ENCODE data around the gene RHOC. TPM values are rescaled to one million over a fixed set of nuclear protein-coding genes. Genes with fewer than 3 reads are reported as not detected.

The RHOC gene
- polyA plus RNA-seq, 1 of the 3 experiments (the other 2 are of a cell fraction), result 1,028 TPM

DNA sequence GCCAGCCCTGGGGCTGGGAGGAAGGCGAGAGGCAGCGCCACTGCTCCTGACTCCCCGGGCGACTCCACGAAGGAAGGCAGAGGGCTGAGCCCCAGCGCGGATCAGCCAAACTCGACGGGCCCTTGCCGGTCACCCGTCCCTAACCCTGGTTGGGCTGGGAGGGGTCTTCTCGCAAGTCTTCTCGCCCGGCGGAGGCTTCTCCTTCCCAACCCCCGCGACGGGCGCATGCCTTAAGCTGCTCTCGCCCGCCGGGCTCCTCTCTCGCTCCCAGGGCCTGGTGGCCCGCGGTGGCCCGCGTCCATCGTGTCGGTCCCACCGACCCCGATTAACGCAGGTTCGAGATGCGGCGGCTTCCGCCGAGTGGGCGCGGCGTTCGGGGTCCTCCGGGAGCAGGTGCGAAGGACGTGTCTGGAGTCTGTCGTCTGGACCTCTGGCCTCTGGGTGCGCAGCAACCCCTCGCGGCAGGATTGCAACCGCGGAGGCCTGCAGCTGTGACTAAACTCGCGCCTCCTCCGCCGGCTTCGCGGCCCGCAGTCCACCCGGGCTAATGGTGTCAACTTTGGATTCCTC lies 37.2 kb upstream of the RHOC start:
- Histone ChIP-seq H3K4me2 (no peak overlapping the region), H3K36me3 (replicated peaks in 1 of 2; ENCODE audit: control insufficient read depth in 1 of 2, insufficient read depth in 2 of 2, low read length in 1 of 2) (no peaks in the 10 kb centered on the region), H3K27ac (ENCODE audit: low read depth in 2 of 2, low read length in 1 of 2) (no peak overlapping the region), H3K4me1 (ENCODE audit: control insufficient read depth in 1 of 2, insufficient read depth in 2 of 2, low read depth in 1 of 2, low read length in 1 of 2) (no peaks in the 10 kb centered on the region), H3K9me2 (no peaks in the 10 kb centered on the region), H3K27me3 (ENCODE audit: insufficient read depth) (no peaks in the 10 kb centered on the region; the same call in 1 of the 2 replicates), H3K9me3 (no peaks in the 10 kb centered on the region), H4K20me1 (ENCODE audit: insufficient read depth) (no peaks in the 10 kb centered on the region), H2AFZ (ENCODE audit: low read depth) (no peak overlapping the region; the same call in 1 of the 2 replicates), H3K79me2 (ENCODE audit: insufficient read depth) (no peaks in the 10 kb centered on the region), H3K9ac (no peak overlapping the region), H3K4me3 (ENCODE audit: low read depth in 2 of 2, low read length in 1 of 2) (no peak overlapping the region), H3F3A (replicated peaks; ENCODE audit: insufficient read depth) (no peaks in the 10 kb centered on the region)
- TF ChIP-seq EZH2phosphoT487 (IDR thresholded peaks at IDR 0.05; ENCODE audit: borderline replicate concordance, low read depth) (no peak), GABPA (IDR thresholded peaks at IDR 0.05; ENCODE audit: low read depth) (no peak), TAF1 (IDR thresholded peaks at IDR 0.05; ENCODE audit: borderline replicate concordance, low read depth, low read length) (no peak), EP300 (IDR thresholded peaks at IDR 0.05; ENCODE audit: borderline replicate concordance in 1 of 2, low read depth in 1 of 2, low read length in 1 of 2) (no peak), TCF12 (IDR thresholded peaks at IDR 0.05) (no peak), CHD2 (IDR thresholded peaks at IDR 0.05; ENCODE audit: low read length, partially characterized antibody) (no peak), RCOR1 (IDR thresholded peaks at IDR 0.05; ENCODE audit: low read length) (no peak), YY1 (IDR thresholded peaks at IDR 0.05; ENCODE audit: low read depth) (no peak), POLR2AphosphoS5 (IDR thresholded peaks at IDR 0.05; ENCODE audit: low read depth, low read length) (no peak)
- TF ChIP-seq, protein P1, sequence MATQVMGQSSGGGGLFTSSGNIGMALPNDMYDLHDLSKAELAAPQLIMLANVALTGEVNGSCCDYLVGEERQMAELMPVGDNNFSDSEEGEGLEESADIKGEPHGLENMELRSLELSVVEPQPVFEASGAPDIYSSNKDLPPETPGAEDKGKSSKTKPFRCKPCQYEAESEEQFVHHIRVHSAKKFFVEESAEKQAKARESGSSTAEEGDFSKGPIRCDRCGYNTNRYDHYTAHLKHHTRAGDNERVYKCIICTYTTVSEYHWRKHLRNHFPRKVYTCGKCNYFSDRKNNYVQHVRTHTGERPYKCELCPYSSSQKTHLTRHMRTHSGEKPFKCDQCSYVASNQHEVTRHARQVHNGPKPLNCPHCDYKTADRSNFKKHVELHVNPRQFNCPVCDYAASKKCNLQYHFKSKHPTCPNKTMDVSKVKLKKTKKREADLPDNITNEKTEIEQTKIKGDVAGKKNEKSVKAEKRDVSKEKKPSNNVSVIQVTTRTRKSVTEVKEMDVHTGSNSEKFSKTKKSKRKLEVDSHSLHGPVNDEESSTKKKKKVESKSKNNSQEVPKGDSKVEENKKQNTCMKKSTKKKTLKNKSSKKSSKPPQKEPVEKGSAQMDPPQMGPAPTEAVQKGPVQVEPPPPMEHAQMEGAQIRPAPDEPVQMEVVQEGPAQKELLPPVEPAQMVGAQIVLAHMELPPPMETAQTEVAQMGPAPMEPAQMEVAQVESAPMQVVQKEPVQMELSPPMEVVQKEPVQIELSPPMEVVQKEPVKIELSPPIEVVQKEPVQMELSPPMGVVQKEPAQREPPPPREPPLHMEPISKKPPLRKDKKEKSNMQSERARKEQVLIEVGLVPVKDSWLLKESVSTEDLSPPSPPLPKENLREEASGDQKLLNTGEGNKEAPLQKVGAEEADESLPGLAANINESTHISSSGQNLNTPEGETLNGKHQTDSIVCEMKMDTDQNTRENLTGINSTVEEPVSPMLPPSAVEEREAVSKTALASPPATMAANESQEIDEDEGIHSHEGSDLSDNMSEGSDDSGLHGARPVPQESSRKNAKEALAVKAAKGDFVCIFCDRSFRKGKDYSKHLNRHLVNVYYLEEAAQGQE (IDR thresholded peaks at IDR 0.05; ENCODE audit: low read depth, low read length), result no peak
- TF ChIP-seq, protein P2, sequence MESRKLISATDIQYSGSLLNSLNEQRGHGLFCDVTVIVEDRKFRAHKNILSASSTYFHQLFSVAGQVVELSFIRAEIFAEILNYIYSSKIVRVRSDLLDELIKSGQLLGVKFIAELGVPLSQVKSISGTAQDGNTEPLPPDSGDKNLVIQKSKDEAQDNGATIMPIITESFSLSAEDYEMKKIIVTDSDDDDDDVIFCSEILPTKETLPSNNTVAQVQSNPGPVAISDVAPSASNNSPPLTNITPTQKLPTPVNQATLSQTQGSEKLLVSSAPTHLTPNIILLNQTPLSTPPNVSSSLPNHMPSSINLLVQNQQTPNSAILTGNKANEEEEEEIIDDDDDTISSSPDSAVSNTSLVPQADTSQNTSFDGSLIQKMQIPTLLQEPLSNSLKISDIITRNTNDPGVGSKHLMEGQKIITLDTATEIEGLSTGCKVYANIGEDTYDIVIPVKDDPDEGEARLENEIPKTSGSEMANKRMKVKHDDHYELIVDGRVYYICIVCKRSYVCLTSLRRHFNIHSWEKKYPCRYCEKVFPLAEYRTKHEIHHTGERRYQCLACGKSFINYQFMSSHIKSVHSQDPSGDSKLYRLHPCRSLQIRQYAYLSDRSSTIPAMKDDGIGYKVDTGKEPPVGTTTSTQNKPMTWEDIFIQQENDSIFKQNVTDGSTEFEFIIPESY (IDR thresholded peaks at IDR 0.05; ENCODE audit: borderline replicate concordance, low read depth), result no peak
- TF ChIP-seq, protein P3, sequence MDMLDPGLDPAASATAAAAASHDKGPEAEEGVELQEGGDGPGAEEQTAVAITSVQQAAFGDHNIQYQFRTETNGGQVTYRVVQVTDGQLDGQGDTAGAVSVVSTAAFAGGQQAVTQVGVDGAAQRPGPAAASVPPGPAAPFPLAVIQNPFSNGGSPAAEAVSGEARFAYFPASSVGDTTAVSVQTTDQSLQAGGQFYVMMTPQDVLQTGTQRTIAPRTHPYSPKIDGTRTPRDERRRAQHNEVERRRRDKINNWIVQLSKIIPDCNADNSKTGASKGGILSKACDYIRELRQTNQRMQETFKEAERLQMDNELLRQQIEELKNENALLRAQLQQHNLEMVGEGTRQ (IDR thresholded peaks at IDR 0.05; ENCODE audit: borderline replicate concordance, low read depth, low read length), result no peak
- TF ChIP-seq, protein P4, sequence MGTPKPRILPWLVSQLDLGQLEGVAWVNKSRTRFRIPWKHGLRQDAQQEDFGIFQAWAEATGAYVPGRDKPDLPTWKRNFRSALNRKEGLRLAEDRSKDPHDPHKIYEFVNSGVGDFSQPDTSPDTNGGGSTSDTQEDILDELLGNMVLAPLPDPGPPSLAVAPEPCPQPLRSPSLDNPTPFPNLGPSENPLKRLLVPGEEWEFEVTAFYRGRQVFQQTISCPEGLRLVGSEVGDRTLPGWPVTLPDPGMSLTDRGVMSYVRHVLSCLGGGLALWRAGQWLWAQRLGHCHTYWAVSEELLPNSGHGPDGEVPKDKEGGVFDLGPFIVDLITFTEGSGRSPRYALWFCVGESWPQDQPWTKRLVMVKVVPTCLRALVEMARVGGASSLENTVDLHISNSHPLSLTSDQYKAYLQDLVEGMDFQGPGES (IDR thresholded peaks at IDR 0.05; ENCODE audit: low read depth, low read length), result no peak
- TF ChIP-seq, protein P5, sequence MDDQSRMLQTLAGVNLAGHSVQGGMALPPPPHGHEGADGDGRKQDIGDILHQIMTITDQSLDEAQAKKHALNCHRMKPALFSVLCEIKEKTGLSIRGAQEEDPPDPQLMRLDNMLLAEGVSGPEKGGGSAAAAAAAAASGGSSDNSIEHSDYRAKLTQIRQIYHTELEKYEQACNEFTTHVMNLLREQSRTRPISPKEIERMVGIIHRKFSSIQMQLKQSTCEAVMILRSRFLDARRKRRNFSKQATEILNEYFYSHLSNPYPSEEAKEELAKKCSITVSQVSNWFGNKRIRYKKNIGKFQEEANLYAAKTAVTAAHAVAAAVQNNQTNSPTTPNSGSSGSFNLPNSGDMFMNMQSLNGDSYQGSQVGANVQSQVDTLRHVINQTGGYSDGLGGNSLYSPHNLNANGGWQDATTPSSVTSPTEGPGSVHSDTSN (IDR thresholded peaks at IDR 0.05), result no peak
- TF ChIP-seq, protein P6, sequence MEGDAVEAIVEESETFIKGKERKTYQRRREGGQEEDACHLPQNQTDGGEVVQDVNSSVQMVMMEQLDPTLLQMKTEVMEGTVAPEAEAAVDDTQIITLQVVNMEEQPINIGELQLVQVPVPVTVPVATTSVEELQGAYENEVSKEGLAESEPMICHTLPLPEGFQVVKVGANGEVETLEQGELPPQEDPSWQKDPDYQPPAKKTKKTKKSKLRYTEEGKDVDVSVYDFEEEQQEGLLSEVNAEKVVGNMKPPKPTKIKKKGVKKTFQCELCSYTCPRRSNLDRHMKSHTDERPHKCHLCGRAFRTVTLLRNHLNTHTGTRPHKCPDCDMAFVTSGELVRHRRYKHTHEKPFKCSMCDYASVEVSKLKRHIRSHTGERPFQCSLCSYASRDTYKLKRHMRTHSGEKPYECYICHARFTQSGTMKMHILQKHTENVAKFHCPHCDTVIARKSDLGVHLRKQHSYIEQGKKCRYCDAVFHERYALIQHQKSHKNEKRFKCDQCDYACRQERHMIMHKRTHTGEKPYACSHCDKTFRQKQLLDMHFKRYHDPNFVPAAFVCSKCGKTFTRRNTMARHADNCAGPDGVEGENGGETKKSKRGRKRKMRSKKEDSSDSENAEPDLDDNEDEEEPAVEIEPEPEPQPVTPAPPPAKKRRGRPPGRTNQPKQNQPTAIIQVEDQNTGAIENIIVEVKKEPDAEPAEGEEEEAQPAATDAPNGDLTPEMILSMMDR (IDR thresholded peaks at IDR 0.05), result no peak
- 64% methylated on average over 19 of the region's 58 CpGs for WGBS (ENCODE audit: low lambda C conversion rate)
- no peak for DNase-seq
- ChIA-PET CTCF (interaction anchor here (0.7 to 4.8 kb wide), 13 partner anchors 10 to 329 kb away, joined by 3 to 19 read pairs (median 3); partner anchors contain the start of genes LRIG2 and PPM1J), POLR2A (interaction anchor here (0.7 kb wide), 1 partner anchor 61 kb away, joined by 3 read pairs; no protein-coding TSS in a partner anchor)

All from SK-N-SH (cell line).